ENCODE results near the gene CHST12.
"Not testable (repeated sequence)": the region's sequence is repeated elsewhere in the genome, so short reads cannot be mapped to it uniquely, and the experiment has no call there.

The CHST12 gene

GRCh38 chr7:2377492-2377891, 25.9 kb upstream of the CHST12 start:
- FAIRE-seq: peak; percentile 86
- not testable (repeated sequence) for DNase-seq (ENCODE audit: low spot score)

GRCh38 chr7:2378125-2378524, 25.3 kb upstream of the CHST12 start:
- DNase-seq (ENCODE audit: low spot score): not testable (repeated sequence)
- FAIRE-seq: peak; percentile 69

- DNase-seq (ENCODE audit: low spot score): no peak
- peak; percentile 40 for FAIRE-seq
Observed at GRCh38 chr7:2379161-2379560, 24.2 kb upstream of the CHST12 start.

- FAIRE-seq (peak; percentile 87), DNase-seq (ENCODE audit: low spot score) (no peak)
Observed at GRCh38 chr7:2379821-2380450, 23.5 kb upstream of the CHST12 start.

GRCh38 chr7:2380461-2380860, 22.9 kb upstream of the CHST12 start:
- DNase-seq (ENCODE audit: low spot score) (no peak), FAIRE-seq (no peak)

- FAIRE-seq (peak; percentile 59), DNase-seq (ENCODE audit: low spot score) (no peak)
Observed at GRCh38 chr7:2381227-2381626, 22.2 kb upstream of the CHST12 start.

GRCh38 chr7:2381881-2382509, 21.4 kb upstream of the CHST12 start:
- DNase-seq (ENCODE audit: low spot score) (no peak), FAIRE-seq (peak; percentile 52)

- FAIRE-seq (no peak), DNase-seq (ENCODE audit: low spot score) (no peak)
Observed at GRCh38 chr7:2383543-2384274, 19.7 kb upstream of the CHST12 start.

GRCh38 chr7:2384354-2385243, 18.8 kb upstream of the CHST12 start:
- FAIRE-seq (peak; percentile 90), DNase-seq (ENCODE audit: low spot score) (no peak)

GRCh38 chr7:2386122-2386521, 17.3 kb upstream of the CHST12 start:
- not testable (repeated sequence) for DNase-seq (ENCODE audit: low spot score); FAIRE-seq

GRCh38 chr7:2386964-2387669, 16.3 kb upstream of the CHST12 start:
- DNase-seq (ENCODE audit: low spot score) (no peak), FAIRE-seq (peak; percentile 94)

- no peak for DNase-seq (ENCODE audit: low spot score)
- FAIRE-seq: no peak
Observed at GRCh38 chr7:2387897-2388636, 15.3 kb upstream of the CHST12 start.

- no peak for DNase-seq (ENCODE audit: low spot score)
- FAIRE-seq: no peak
Observed at GRCh38 chr7:2388637-2388954, 14.8 kb upstream of the CHST12 start.

- not testable (repeated sequence) for DNase-seq (ENCODE audit: low spot score)
Observed at GRCh38 chr7:2390020-2390816, 13.2 kb upstream of the CHST12 start.

GRCh38 chr7:2393706-2394105, 9.7 kb upstream of the CHST12 start:
- no peak for FAIRE-seq
- DNase-seq (ENCODE audit: low spot score): no peak

More at GRCh38 chr7:2390020-2390816, 13.2 kb upstream of the CHST12 start:
- not testable (repeated sequence) for FAIRE-seq

GRCh38 chr7:2394566-2395082, 8.8 kb upstream of the CHST12 start:
- no peak for FAIRE-seq
- DNase-seq (ENCODE audit: low spot score): no peak

- FAIRE-seq: peak; percentile 90
- no peak for DNase-seq (ENCODE audit: low spot score)
Observed at GRCh38 chr7:2398506-2398905, 4.9 kb upstream of the CHST12 start.

GRCh38 chr7:2399848-2400587, 3.4 kb upstream of the CHST12 start:
- FAIRE-seq (peak; percentile 72), DNase-seq (ENCODE audit: low spot score) (peak; percentile 97)

- DNase-seq (ENCODE audit: low spot score): no peak
- FAIRE-seq: no peak
Observed at GRCh38 chr7:2402687-2403013, 761 bp upstream of the CHST12 start.

Measured in urothelium cell line (cell line).